Left cardiac atrium (tissue), 4 donors: ENCODE results near the gene HBEGF. TPM values are rescaled to one million over a fixed set of nuclear protein-coding genes. Genes with fewer than 3 reads are reported as not detected.

Experiments used
- ATAC-seq, 2 donors: fragments of 200-7000 bp; cut with Tn5 transposase; one replicate each; pipeline ENCODE4 v1.9.1; 2020; ENCODE audit warnings: mild to moderate bottlenecking in 2 of 2, moderate library complexity in 2 of 2
- DNase-seq: peaks from one replicate; pipeline ENCODE4 v3.0.0-alpha.2; 2020
- intact Hi-C, 2 donors: fragments of 100-400 bp; cut with DNase I; formaldehyde crosslinking; loops; one replicate each; pipeline versions ENCODE4 v1.14.1 to v1.15.1; 2022 to 2023
- total RNA-seq, 2 donors: library from RNA; stranded (reverse); fragmentation: NEBNext Ultra II Directional; extraction: Animal tissue kit (Norgen Biotek cat#: 25700); gene quantifications; one replicate each; pipeline ENCODE4 v1.2.1, GENCODE V29; 2021
- donor health status: DM: no; HTN: yes; CAD: no.
- donor health status: DM: no; HTN: yes; CAD: no; lungs with severe emphysema.
- donor health status: DM: yes; HTN: yes; CAD: no.
- donor health status: Dilated cardiomyopathy.

Gene HBEGF
- total RNA-seq, 2 donors from 2014 or later: 12.9 to 18.3 TPM

DNA sequence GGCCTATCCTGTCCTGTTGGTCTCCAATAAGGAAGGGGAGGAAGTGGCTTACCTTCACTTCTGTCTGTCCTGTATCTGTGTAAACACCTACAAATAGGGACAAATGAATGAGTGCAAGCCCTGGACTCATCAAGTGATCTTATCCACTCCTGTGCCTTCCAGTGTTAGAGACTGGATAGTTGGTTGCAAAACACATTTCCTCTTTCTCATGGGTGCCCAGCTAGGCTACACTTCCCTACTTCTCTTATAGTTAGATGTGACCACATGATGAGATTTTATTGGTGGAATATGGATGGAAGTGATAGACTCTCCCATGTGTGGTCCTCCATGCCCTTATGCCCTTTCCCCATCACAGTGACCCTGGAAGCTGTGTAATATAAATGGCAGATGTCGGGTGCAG lies 26.6 kb downstream of the HBEGF start:
- no peak for DNase-seq
- no peak for ATAC-seq
- intact Hi-C loops: no loop called here

- intact Hi-C loops: no loop called here
- no peak for ATAC-seq
- no peak for DNase-seq
These were observed 27.6 kb downstream of the HBEGF start for GRCh38 chr5:140318792-140319191.

DNA sequence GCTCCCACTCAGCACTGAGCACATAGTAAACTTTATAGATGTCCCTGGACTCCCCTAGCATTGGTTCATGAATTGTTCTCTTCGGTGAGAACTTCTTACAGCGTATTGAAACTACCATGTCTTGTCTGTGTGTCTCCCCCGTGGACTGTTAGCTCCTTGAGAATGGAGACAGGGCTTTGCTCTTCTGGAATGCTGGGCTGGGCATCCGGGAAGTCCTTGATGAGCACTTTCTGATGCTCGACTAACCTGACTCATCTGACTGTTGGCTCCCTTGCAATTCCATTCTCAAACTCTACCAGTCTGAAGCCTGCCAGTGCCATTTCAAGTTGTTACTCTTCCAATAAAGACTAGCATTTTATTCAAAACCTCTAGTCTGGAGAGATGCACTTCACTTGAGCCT lies 28.5 kb downstream of the HBEGF start:
- DNase-seq: no peak
- intact Hi-C loops: no loop called here
- ATAC-seq: peak in 1 of 2 donors; percentile 39

- DNase-seq (no peak), ATAC-seq (no peak)
- intact Hi-C loops: no loop called here
These were observed 33.6 kb downstream of the HBEGF start for GRCh38 chr5:140312791-140313189.

DNA sequence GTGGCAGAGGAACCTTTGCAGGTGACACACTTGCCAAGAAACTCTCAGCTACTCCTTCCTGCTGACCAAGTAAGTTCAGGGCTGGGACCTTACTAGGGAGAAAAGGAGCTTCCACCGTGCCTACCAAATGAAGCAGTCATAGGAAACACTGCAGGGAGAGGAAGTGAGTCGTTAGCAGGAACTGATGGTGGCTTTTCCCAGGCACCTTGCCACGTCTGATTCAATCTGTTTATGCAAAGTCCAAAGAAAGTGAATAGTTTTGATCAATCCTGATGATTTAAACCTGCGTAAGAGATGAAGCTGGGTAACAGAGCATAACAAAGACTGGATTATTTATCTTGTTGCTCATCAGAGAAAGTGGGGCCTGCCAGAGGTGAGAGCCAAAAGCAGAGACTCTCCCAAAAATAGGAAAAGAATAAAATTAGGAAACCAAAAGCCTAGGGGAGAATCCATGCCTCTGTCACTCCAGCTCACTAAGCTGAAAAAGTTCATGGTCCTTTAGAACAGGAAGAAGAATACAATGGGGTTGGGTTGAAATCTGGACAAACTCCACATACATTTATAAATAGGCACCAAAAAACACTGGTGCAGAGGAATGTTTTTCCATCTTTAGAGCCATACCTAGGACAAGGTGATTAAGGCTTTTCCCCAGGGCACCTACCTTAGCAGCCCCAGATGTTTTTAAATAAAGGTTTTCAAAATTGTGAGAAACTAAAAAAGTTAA lies 34.2 kb downstream of the HBEGF start:
- peak; percentile 69 for DNase-seq
- intact Hi-C loops: no loop called here
- peak; percentile 74 to 85 for ATAC-seq

- intact Hi-C loops: no loop called here
- DNase-seq (no peak), ATAC-seq (peak; percentile 35 to 88)
These were observed 35.4 kb downstream of the HBEGF start for GRCh38 chr5:140311011-140311467.

GRCh38 chr5:140310434-140310833 lies 36.0 kb downstream of the HBEGF start:
- no peak for DNase-seq
- intact Hi-C loops: no loop called here
- no peak for ATAC-seq

GRCh38 chr5:140309706-140310249 lies 36.6 kb downstream of the HBEGF start:
- intact Hi-C loops: no loop called here
- ATAC-seq: no peak
- no peak for DNase-seq

DNA sequence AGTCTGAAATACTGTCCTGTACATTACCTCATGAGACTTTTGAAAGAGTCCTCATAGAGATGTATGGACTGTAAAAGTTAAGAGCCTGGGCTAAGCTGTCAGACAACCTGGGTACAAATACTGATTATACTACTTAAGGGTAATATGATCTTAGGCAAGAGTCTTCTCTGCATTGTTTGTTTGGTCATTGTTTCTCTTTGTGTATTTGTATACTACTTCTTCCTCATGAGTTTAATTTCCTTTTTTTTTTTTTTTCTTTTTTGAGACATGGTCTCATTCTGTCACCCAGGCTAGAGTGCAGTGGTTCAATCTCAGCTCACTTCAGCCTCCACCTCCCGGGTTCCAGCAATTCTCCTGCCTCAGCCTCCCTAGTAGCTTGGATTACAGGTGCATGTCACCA lies 40.9 kb downstream of the HBEGF start:
- DNase-seq (no peak), ATAC-seq (no peak)
- intact Hi-C loops: no loop called here

- no peak for ATAC-seq
- DNase-seq: no peak
- intact Hi-C loops: no loop called here
These were observed 42.4 kb downstream of the HBEGF start for GRCh38 chr5:140303966-140304365.

DNA sequence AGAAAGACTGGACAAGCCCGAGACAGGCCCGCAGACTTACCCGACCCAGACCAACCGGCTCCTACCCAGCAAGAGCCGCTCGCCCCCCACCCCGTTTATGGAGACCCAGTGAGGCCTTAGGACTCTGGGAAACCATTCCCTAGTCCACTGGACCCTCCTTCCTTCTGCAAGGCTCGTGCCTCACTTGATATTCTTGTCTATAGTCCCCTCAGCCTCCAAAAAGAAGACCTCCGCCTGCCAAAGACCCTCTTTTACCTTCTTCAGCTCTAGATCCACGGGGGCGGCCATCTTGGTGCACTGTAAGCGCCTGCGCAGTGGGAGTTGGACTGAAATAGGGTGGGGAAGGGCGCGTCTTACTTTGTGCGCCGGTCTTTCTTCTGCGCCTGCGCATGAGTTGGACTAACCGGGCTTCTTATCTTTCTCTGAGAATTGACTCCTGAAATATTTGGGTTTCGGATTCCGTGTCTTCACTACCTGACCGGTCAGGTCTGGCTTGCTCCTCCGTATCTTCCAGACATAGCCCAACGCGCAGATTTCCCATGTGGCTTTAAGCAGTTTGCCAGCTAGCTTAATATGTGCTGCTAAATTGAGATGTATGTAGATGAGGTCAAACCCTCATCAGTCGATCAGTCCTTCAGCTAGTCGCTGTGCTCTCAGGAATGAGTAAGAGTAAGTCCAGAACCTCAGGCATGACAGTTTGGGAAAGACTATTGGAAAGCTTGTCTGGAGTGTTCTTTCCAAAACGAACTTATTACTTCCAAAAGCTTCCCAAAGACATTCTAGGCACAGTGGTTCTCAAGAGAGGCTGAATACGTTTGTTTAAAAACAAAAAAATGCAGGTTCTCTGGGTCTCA lies 43.4 kb downstream of the HBEGF start, which contains the start of gene PFDN1:
Gene PFDN1 (minus strand): TSS at position 316 of the 854 bp plus-strand sequence. CDS start 28 bp downstream, at position 288.
- intact Hi-C loops: no loop called here
- ATAC-seq: peak; percentile 98 to 100
- DNase-seq: peak; percentile 96

GRCh38 chr5:140301136-140301535 lies 45.3 kb downstream of the HBEGF start:
- intact Hi-C loops: no loop called here
- ATAC-seq: no peak
- no peak for DNase-seq

- DNase-seq (no peak), ATAC-seq (no peak)
- intact Hi-C loops: loop anchor here (10.0 kb wide), 1 partner anchor 46 kb away; the partner anchor contains the start of gene HBEGF (in 2 of the 2)
These were observed 47.3 kb downstream of the HBEGF start for GRCh38 chr5:140299056-140299455.

- intact Hi-C loops: loop anchor here (10.0 kb wide), 1 partner anchor 47 kb away; the partner anchor contains the start of gene HBEGF (in 2 of the 2)
These were observed 48.2 kb downstream of the HBEGF start for GRCh38 chr5:140298183-140298601.

GRCh38 chr5:140297283-140297682 lies 49.1 kb downstream of the HBEGF start:
- no peak for DNase-seq
- intact Hi-C loops: loop anchor here (10.0 kb wide), 1 partner anchor 48 kb away; the partner anchor contains the start of gene HBEGF (in 2 of the 2)
- no peak for ATAC-seq

More at GRCh38 chr5:140298183-140298601, 48.2 kb downstream of the HBEGF start:
- ATAC-seq: peak in 1 of 2 donors; percentile 24
- DNase-seq: no peak

DNA sequence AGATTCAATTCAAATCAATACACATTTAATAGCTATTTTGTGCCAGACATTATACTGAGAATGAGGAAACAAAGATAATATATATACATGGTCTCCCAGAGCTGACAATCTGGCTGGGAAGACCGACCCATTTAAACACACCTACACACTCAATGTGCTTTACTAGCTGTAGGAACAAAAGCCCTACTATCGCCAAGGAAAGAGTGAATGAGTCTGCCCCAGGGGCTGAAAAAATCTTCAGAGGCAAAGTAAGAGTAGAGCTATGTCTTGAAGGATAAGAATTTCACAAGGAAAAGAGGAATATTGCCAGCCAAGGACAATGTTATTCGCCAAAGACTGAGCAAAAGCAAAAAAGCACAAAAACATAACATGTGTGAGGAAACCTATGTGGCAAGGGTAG lies 50.1 kb downstream of the HBEGF start:
- DNase-seq (no peak), ATAC-seq (no peak)
- intact Hi-C loops: loop anchor here (10.0 kb wide), 1 partner anchor 49 kb away; the partner anchor contains the start of gene HBEGF (in 2 of the 2)

- DNase-seq (peak; percentile 55), ATAC-seq (peak; percentile 81 to 88)
- intact Hi-C loops: loop anchor here (10.0 kb wide), 1 partner anchor 49 kb away; the partner anchor contains the start of gene HBEGF (in 2 of the 2)
These were observed 51.0 kb downstream of the HBEGF start for GRCh38 chr5:140295414-140295813.

GRCh38 chr5:140294753-140295152 lies 51.6 kb downstream of the HBEGF start:
- DNase-seq (no peak), ATAC-seq (no peak)
- intact Hi-C loops: loop anchor here (10.0 kb wide), 1 partner anchor 50 kb away; the partner anchor contains the start of gene HBEGF (in 2 of the 2)

- ATAC-seq (no peak), DNase-seq (no peak)
- intact Hi-C loops: loop anchor here (10.0 kb wide), 1 partner anchor 51 kb away; the partner anchor contains the start of gene HBEGF (in 2 of the 2)
These were observed 52.6 kb downstream of the HBEGF start for GRCh38 chr5:140293849-140294100.
